ENCODE data around the gene ZNF335.

ZNF335 gene

GRCh38 chr20:45908084-45908483 lies 63.9 kb downstream of the ZNF335 start:
- no peak overlapping the region for H2BK120ac ChIP-seq (ENCODE audit: low read depth, low read length)
- no peak overlapping the region for H3K4me2 ChIP-seq (ENCODE audit: insufficient read depth, low read length, poor library complexity, severe bottlenecking)
- H3K27ac ChIP-seq (replicated peaks; ENCODE audit: low read length): no peak overlapping the region
- H2BK15ac ChIP-seq (ENCODE audit: low read length): no peak overlapping the region
- no peak overlapping the region for H2AK5ac ChIP-seq (ENCODE audit: low read depth, low read length)
- H2AFZ ChIP-seq (ENCODE audit: low read length): no peak overlapping the region
- no peak overlapping the region for H4K91ac ChIP-seq (ENCODE audit: low read depth, low read length, poor library complexity)
- peaks cover 6 to 12% of the 10 kb centered on the region in 2 donors for H3K4me1 ChIP-seq (ENCODE audit: control insufficient read depth in 2 of 2, insufficient read depth in 1 of 2, low read depth in 1 of 2, low read length in 2 of 2)
- DNase-seq (ENCODE audit: low spot score): no peak
- no peak overlapping the region for H2BK5ac ChIP-seq (ENCODE audit: low read length)
- no peak overlapping the region for H3K14ac ChIP-seq (ENCODE audit: low read length)
- H3K27me3 ChIP-seq (ENCODE audit: control insufficient read depth in 3 of 3, insufficient read depth in 3 of 3, low read depth in 1 of 3, low read length in 3 of 3): no peaks in the 10 kb centered on the region
- no peak overlapping the region for H2BK12ac ChIP-seq (ENCODE audit: low read length)
- no peak overlapping the region for H3K18ac ChIP-seq (ENCODE audit: low read length)
- H3K36me3 ChIP-seq (replicated peaks in 1 of 2; ENCODE audit: control insufficient read depth in 2 of 2, insufficient read depth in 2 of 2, low read length in 2 of 2): peaks cover 30 to 70% of the 10 kb centered on the region in 2 donors
- no peak overlapping the region for H3K9ac ChIP-seq (ENCODE audit: low read depth, low read length, poor library complexity)
- no peaks in the 10 kb centered on the region for H3K9me3 ChIP-seq (replicated peaks in 1 of 2; ENCODE audit: control insufficient read depth in 2 of 2, insufficient read depth in 1 of 2, low read depth in 1 of 2, low read length in 2 of 2)
- no peak overlapping the region for H4K8ac ChIP-seq (ENCODE audit: low read depth, low read length)
- WGBS, 2 donors (ENCODE audit: extremely low coverage in 2 of 2, insufficient read length in 2 of 2, insufficient replicate concordance in 1 of 2): no CpG with 5 or more reads among the region's 2 CpGs
- no peak overlapping the region for H3K23ac ChIP-seq (ENCODE audit: low read depth, low read length, poor library complexity)
- H3K79me1 ChIP-seq (ENCODE audit: low read depth, low read length): no peaks in the 10 kb centered on the region
- H3K4me3 ChIP-seq (ENCODE audit: low read length in 2 of 2): no peak overlapping the region
- H3K4ac ChIP-seq (ENCODE audit: low read length): no peak overlapping the region

- peak overlapping the region; percentile 86 for H3K23ac ChIP-seq (ENCODE audit: low read depth, low read length, poor library complexity)
- no peak overlapping the region for H3K4me2 ChIP-seq (ENCODE audit: insufficient read depth, low read length, poor library complexity, severe bottlenecking)
- WGBS, 2 donors (ENCODE audit: extremely low coverage in 2 of 2, insufficient read length in 2 of 2, insufficient replicate concordance in 1 of 2): no CpG with 5 or more reads among the region's 17 CpGs
- H3K27ac ChIP-seq (replicated peaks; ENCODE audit: low read length): no peak overlapping the region
- DNase-seq (ENCODE audit: low spot score): no peak
- H3K9me3 ChIP-seq (replicated peaks in 1 of 2; ENCODE audit: control insufficient read depth in 2 of 2, insufficient read depth in 1 of 2, low read depth in 1 of 2, low read length in 2 of 2): no peaks in the 10 kb centered on the region
- H3K14ac ChIP-seq (ENCODE audit: low read length): no peak overlapping the region
- no peak overlapping the region for H2BK15ac ChIP-seq (ENCODE audit: low read length)
- no peak overlapping the region for H2AK5ac ChIP-seq (ENCODE audit: low read depth, low read length)
- H3K36me3 ChIP-seq (replicated peaks in 1 of 2; ENCODE audit: control insufficient read depth in 2 of 2, insufficient read depth in 2 of 2, low read length in 2 of 2): peaks cover 34 to 77% of the 10 kb centered on the region in 2 donors
- H3K4me1 ChIP-seq (ENCODE audit: control insufficient read depth in 2 of 2, insufficient read depth in 1 of 2, low read depth in 1 of 2, low read length in 2 of 2): peaks cover 4 to 10% of the 10 kb centered on the region in 2 donors
- no peak overlapping the region for H3K4ac ChIP-seq (ENCODE audit: low read length)
- H3K27me3 ChIP-seq (ENCODE audit: control insufficient read depth in 3 of 3, insufficient read depth in 3 of 3, low read depth in 1 of 3, low read length in 3 of 3): no peaks in the 10 kb centered on the region
- H3K79me1 ChIP-seq (ENCODE audit: low read depth, low read length): no peaks in the 10 kb centered on the region
- H4K91ac ChIP-seq (ENCODE audit: low read depth, low read length, poor library complexity): no peak overlapping the region
- no peak overlapping the region for H3K9ac ChIP-seq (ENCODE audit: low read depth, low read length, poor library complexity)
- H3K18ac ChIP-seq (ENCODE audit: low read length): no peak overlapping the region
- H2BK12ac ChIP-seq (ENCODE audit: low read length): no peak overlapping the region
- no peak overlapping the region for H2AFZ ChIP-seq (ENCODE audit: low read length)
- H2BK120ac ChIP-seq (ENCODE audit: low read depth, low read length): peak overlapping the region; percentile 34
- H4K8ac ChIP-seq (ENCODE audit: low read depth, low read length): no peak overlapping the region
- no peak overlapping the region for H2BK5ac ChIP-seq (ENCODE audit: low read length)
- no peak overlapping the region for H3K4me3 ChIP-seq (ENCODE audit: low read length in 2 of 2)
These were observed 64.6 kb downstream of the ZNF335 start for GRCh38 chr20:45907219-45907948.

GRCh38 chr20:45905505-45906079 lies 66.4 kb downstream of the ZNF335 start:
- peaks cover 42 to 94% of the 10 kb centered on the region in 2 donors for H3K36me3 ChIP-seq (replicated peaks in 1 of 2; ENCODE audit: control insufficient read depth in 2 of 2, insufficient read depth in 2 of 2, low read length in 2 of 2)
- DNase-seq (ENCODE audit: low spot score): no peak
- no peaks in the 10 kb centered on the region for H3K27me3 ChIP-seq (ENCODE audit: control insufficient read depth in 3 of 3, insufficient read depth in 3 of 3, low read depth in 1 of 3, low read length in 3 of 3)
- no peak overlapping the region for H2AK5ac ChIP-seq (ENCODE audit: low read depth, low read length)
- no peak overlapping the region for H3K27ac ChIP-seq (replicated peaks; ENCODE audit: low read length)
- H4K8ac ChIP-seq (ENCODE audit: low read depth, low read length): no peak overlapping the region
- H3K4ac ChIP-seq (ENCODE audit: low read length): no peak overlapping the region
- no peak overlapping the region for H3K18ac ChIP-seq (ENCODE audit: low read length)
- H3K9me3 ChIP-seq (replicated peaks in 1 of 2; ENCODE audit: control insufficient read depth in 2 of 2, insufficient read depth in 1 of 2, low read depth in 1 of 2, low read length in 2 of 2): no peaks in the 10 kb centered on the region
- no peak overlapping the region for H2BK12ac ChIP-seq (ENCODE audit: low read length)
- H3K4me1 ChIP-seq (ENCODE audit: control insufficient read depth in 2 of 2, insufficient read depth in 1 of 2, low read depth in 1 of 2, low read length in 2 of 2): peaks cover 0 to 7% of the 10 kb centered on the region in 2 donors
- H3K4me3 ChIP-seq (ENCODE audit: low read length in 2 of 2): no peak overlapping the region
- no peak overlapping the region for H2BK120ac ChIP-seq (ENCODE audit: low read depth, low read length)
- H3K4me2 ChIP-seq (ENCODE audit: insufficient read depth, low read length, poor library complexity, severe bottlenecking): no peak overlapping the region
- no peak overlapping the region for H4K91ac ChIP-seq (ENCODE audit: low read depth, low read length, poor library complexity)
- no peak overlapping the region for H3K23ac ChIP-seq (ENCODE audit: low read depth, low read length, poor library complexity)
- H3K79me1 ChIP-seq (ENCODE audit: low read depth, low read length): peaks cover 2% of the 10 kb centered on the region
- H3K9ac ChIP-seq (ENCODE audit: low read depth, low read length, poor library complexity): no peak overlapping the region
- no CpG with 5 or more reads among the region's 8 CpGs for WGBS, 2 donors (ENCODE audit: extremely low coverage in 2 of 2, insufficient read length in 2 of 2, insufficient replicate concordance in 1 of 2)
- H2BK15ac ChIP-seq (ENCODE audit: low read length): no peak overlapping the region
- H2AFZ ChIP-seq (ENCODE audit: low read length): no peak overlapping the region
- no peak overlapping the region for H3K14ac ChIP-seq (ENCODE audit: low read length)
- no peak overlapping the region for H2BK5ac ChIP-seq (ENCODE audit: low read length)

GRCh38 chr20:45904583-45905504 lies 67.2 kb downstream of the ZNF335 start:
- no peak overlapping the region for H2AK5ac ChIP-seq (ENCODE audit: low read depth, low read length)
- no CpG with 5 or more reads among the region's 16 CpGs for whole genome bisulfite sequencing, 2 donors (ENCODE audit: extremely low coverage in 2 of 2, insufficient read length in 2 of 2, insufficient replicate concordance in 1 of 2)
- H3K14ac ChIP-seq (ENCODE audit: low read length): no peak overlapping the region
- no peak overlapping the region for H2BK12ac ChIP-seq (ENCODE audit: low read length)
- H3K9me3 ChIP-seq (replicated peaks in 1 of 2; ENCODE audit: control insufficient read depth in 2 of 2, insufficient read depth in 1 of 2, low read depth in 1 of 2, low read length in 2 of 2): no peaks in the 10 kb centered on the region
- no peaks in the 10 kb centered on the region for H3K27me3 ChIP-seq (ENCODE audit: control insufficient read depth in 3 of 3, insufficient read depth in 3 of 3, low read depth in 1 of 3, low read length in 3 of 3)
- H4K8ac ChIP-seq (ENCODE audit: low read depth, low read length): no peak overlapping the region
- H2BK120ac ChIP-seq (ENCODE audit: low read depth, low read length): no peak overlapping the region
- peaks cover 2% of the 10 kb centered on the region for H3K79me1 ChIP-seq (ENCODE audit: low read depth, low read length)
- H2BK15ac ChIP-seq (ENCODE audit: low read length): no peak overlapping the region
- no peak overlapping the region for H3K18ac ChIP-seq (ENCODE audit: low read length)
- no peak overlapping the region for H3K4me3 ChIP-seq (ENCODE audit: low read length in 2 of 2)
- peaks cover 0 to 2% of the 10 kb centered on the region in 2 donors for H3K4me1 ChIP-seq (ENCODE audit: control insufficient read depth in 2 of 2, insufficient read depth in 1 of 2, low read depth in 1 of 2, low read length in 2 of 2)
- H3K27ac ChIP-seq (replicated peaks; ENCODE audit: low read length): no peak overlapping the region
- no peak overlapping the region for H4K91ac ChIP-seq (ENCODE audit: low read depth, low read length, poor library complexity)
- no peak overlapping the region for H3K4ac ChIP-seq (ENCODE audit: low read length)
- no peak for DNase-seq (ENCODE audit: low spot score)
- H3K9ac ChIP-seq (ENCODE audit: low read depth, low read length, poor library complexity): peak overlapping the region; percentile 53
- H3K4me2 ChIP-seq (ENCODE audit: insufficient read depth, low read length, poor library complexity, severe bottlenecking): no peak overlapping the region
- peaks cover 42 to 94% of the 10 kb centered on the region in 2 donors for H3K36me3 ChIP-seq (replicated peaks in 1 of 2; ENCODE audit: control insufficient read depth in 2 of 2, insufficient read depth in 2 of 2, low read length in 2 of 2)
- H2BK5ac ChIP-seq (ENCODE audit: low read length): no peak overlapping the region
- no peak overlapping the region for H2AFZ ChIP-seq (ENCODE audit: low read length)
- peak overlapping the region; percentile 61 for H3K23ac ChIP-seq (ENCODE audit: low read depth, low read length, poor library complexity)

All from neuronal stem cell (in vitro differentiated cells).